GM10847 (cell line): ENCODE measurements around the gene ZNF574.
A peak's percentile ranks its signal among the peaks of the same experiment; 100 is the strongest.

Source experiments
- POLR2A ChIP-seq: IDR thresholded peaks from 2 replicates; pipeline ENCODE4 v1.6.1; 2011; ENCODE audit not compliant: insufficient read length; ENCODE audit errors: extremely low read depth

ZNF574 gene

DNA sequence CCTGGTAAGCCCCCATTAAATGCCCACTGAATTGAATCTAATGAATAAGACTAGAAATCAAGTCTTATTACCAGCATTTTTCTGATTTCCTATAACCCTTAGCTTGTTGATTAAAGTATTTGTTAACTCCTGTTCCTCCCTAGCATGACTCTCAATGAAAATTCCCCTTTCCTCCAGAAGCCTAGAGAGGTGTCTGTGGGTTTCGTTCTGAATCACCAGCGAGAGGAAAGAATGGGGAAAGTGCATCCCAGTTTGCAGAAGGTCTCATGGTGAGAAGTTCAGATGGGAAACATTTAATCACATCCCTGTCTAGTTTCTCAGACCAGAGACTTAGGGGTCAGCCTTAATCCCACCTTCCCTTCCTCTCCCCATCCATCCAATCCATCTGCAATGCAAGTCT, 29.4 kb downstream of the ZNF574 start:
- no peak for TF ChIP-seq POLR2A

DNA sequence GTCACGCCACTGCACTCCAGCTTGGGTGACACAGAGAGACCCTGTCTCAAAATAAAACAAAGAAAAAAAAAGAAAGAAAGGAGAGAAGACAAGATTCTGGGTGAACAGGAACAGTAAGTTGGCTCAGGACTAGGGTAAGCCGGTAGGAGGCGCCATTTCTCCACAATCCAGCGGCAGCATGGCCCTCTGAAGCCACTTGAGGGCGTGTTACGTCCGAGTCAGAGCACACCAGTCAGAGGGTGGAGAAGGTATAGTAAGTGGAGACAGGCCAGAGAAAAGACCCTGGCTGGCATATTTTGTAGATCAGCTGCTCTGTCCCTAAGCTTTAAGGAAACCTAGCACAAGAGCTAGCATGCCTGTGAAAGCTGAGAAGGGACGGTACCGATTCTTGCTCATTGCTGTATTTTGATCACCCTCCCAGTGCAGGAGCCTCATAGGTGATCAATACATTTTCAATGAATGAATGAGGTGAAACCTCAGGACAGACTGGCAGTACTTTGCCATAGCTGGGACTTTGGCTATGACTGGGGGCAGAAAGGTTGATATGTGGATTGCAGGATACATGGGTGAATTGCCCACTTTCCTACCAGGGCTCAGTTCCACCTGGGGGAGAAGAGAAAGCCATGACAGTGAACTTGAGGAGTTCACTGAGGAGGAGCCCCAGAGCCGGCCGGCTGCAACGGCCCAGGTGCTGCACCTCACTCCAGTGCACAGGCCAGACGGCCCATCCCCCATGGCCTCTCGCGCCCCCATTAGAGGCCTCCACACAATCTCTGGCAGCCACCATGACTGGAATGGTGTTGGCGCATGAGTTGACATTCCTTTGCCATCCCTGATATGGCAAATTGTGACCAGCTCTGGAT, 32.8 kb downstream of the ZNF574 start:
- TF ChIP-seq POLR2A: no peak

DNA sequence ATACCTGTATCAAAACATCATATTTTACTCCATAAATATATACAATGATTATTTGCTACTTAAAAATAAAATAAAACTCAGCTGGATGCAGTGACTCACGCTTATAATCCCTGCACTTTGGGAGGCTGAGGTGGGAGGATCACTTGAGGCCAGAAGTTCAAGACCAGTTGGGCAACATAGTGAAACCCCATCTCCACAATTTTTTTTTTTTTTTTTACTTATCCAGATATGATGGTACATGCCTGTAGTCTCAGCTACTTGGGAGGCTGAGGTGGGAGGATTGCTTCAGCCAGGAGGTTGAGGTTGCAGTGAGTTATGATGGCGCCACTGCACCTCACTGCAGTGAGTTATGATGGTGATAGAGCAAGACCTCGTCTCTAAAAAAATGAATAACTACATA, 33.9 kb downstream of the ZNF574 start:
- no peak for TF ChIP-seq POLR2A

DNA sequence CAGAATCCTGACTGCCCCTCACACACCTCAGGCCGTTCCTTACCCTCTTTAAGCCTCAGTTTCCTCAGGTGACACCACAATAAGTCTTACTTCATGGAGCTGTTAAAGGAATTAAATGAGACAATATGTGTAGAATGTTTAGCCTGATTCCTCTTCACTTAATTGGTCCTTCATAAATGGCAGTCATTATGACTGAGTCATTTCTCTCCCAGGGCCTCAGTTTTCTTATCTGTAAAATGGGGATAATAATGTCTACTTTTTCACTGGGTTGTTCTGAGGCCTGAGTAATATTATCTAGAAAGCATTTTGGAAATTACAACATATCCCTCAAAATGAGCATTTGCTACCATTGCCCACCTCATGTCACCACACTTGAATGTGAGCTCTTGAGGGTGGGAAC, 34.7 kb downstream of the ZNF574 start:
- TF ChIP-seq POLR2A: no peak

GRCh38 chr19:42111384-42111783, 35.4 kb downstream of the ZNF574 start:
- no peak for TF ChIP-seq POLR2A

GRCh38 chr19:42111811-42112210, 35.8 kb downstream of the ZNF574 start:
- TF ChIP-seq POLR2A: no peak

DNA sequence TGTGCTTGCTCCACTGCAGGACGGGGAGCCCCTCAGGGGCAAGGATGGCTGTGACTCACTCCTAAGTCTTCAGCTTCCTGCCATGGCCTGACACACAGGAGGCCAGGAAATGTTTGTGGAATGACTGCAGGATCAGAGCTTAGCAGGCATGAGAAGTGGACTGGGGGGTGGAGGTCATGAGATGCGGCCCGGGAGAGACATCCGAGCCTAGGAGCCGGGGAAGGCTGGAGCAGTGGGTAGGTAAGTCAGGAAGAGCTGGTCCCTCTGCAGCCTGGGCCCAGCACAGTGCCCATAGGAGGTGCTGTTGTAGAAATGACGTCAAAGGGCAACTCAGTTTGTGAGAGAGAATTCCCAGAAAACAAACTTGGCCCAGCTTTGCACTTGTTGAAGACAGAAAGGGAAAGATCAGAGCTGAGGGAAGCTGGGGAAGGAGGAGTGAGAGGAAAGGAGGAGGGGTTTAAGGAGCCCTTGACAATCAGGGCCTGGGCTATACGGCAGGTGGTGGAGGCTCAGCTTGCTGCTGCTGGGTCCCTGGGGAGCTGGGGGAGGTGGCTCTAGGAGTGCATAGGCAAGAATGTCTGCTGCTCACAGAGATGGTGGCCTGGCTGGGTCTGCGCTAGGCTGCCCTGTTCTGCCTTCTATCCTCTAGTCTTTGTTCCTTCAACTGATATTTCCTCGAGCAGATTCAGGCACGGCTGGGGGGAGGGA, 37.8 kb downstream of the ZNF574 start:
- TF ChIP-seq POLR2A: no peak

DNA sequence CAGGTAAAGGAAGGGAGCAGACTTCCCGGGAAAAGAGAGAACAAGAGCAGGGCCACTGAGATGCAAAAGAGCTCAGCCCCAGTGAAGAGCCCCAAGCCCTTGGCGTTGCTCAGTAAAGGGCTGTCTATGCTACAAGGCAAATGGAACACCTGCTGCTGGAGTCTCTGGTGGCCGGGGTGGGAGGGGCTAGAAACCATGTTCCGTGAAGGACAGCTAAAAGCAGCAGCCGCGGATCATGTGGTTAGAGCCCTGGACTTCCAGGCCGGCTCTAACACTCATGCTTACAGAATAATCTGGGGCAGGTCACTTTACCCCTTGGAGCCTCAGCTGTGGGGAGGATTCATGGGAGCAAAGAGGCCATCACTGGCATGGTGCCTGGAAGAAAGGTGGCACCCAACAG, 38.4 kb downstream of the ZNF574 start:
- TF ChIP-seq POLR2A: no peak

DNA sequence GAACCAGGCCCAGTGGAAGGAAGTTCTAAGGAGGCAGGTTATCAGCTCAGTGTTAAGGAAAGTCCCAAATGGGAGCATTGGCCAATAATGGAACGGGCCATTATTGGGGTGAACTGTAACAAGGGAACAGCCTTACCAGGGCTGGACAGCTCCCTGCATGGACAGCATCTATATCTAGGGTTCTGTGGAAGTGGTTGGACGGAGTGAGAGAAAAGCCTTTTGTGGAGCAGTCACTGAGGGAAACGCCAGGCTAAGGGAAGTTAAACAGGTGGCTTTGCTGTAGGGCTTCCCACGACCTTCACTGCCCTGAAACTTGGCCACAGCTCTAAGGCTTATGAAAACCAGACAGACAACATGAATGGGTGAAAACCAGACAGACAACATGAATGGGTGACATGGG, 39.3 kb downstream of the ZNF574 start:
- no peak for TF ChIP-seq POLR2A

- no peak for TF ChIP-seq POLR2A
Measured at GRCh38 chr19:42115705-42116104, 39.7 kb downstream of the ZNF574 start.

GRCh38 chr19:42116308-42117075, 40.5 kb downstream of the ZNF574 start:
- no peak for TF ChIP-seq POLR2A

GRCh38 chr19:42117076-42117475, 41.1 kb downstream of the ZNF574 start:
- no peak for TF ChIP-seq POLR2A

DNA sequence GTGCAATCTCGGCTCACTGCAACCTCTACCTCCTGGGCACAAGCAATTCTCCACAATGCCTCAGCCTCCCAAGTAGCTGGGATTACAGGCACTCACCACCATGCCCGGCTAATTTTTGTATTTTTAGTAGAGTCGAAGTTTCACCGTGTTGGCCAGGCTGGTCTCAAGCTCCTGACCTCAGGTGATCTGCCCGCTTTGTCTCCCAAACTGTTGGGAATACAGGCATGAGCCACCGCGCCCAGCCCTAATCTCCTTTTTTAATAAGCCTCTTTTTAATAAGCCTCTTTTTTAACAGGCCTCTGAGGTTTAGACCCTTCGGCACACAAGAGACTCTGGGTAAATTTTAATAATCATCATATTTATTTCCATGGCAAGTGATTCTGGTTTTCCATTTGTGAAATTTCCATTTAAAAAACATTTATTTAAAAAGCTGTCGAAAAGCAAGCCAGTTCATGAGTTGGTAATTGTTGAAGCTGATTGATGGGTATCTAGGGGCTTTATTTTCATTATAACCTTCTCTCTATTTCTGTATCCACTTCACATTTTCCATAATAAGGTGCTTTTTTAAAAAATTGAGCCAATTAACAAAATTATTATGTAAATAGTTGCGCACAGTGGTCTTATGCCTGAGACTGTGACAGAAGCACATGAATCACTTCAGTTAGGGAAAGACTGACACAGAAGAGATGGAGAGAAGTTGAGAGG, 44.5 kb downstream of the ZNF574 start:
- no peak for TF ChIP-seq POLR2A

GRCh38 chr19:42121036-42121621, 45.2 kb downstream of the ZNF574 start:
- no peak for TF ChIP-seq POLR2A

DNA sequence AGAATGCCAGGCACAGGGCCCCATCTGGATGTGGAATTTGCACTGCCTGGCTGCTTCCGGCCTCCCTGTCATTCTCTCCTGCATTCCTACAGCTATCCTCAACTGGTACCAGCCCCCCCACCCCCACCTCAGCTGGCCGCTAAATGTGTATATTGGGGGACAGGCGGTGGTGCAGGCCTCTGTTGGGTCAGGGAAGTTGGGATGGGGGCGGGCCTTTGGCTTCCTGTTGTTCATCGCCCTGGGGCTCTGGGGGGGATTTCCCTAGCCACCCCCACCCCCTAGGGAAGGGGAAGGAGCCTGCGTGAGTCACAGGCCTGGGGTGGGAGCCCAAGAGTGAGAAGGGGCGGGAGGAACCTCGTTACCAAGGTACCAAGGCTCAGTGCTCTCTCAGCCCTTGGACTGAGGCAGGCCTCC, 45.7 kb downstream of the ZNF574 start:
- TF ChIP-seq POLR2A: peak; percentile 14
